Neural progenitor cell (in vitro differentiated cells): ENCODE data around the gene DCTN2. TPM values are rescaled to one million over a fixed set of nuclear protein-coding genes. Genes with fewer than 3 reads are reported as not detected.

ENCODE experiments used
- DNase-seq: peaks from one replicate; pipeline ENCODE4 v3.0.0-alpha.2; 2016; ENCODE audit warnings: low spot score
- H2AFZ ChIP-seq: fragments of 200-600 bp; sonication (generic); replicated peaks from 2 replicates; pipeline ENCODE4 v1.6.1; 2016; ENCODE audit warnings: antibody characterized with exemption
- H3F3A ChIP-seq: fragments of 200-600 bp; sonication (generic); 2 replicates; pipeline ENCODE4 v1.6.1; 2016; ENCODE audit warnings: antibody characterized with exemption, low read depth
- H3K27ac ChIP-seq: fragments of 200-600 bp; sonication (generic); 2 replicates; pipeline ENCODE4 v1.5.1; 2016; ENCODE audit warnings: mild to moderate bottlenecking
- H3K27me3 ChIP-seq: fragments of 200-600 bp; sonication (generic); 2 replicates; pipeline ENCODE4 v1.6.1; 2016; ENCODE audit warnings: mild to moderate bottlenecking, moderate library complexity
- H3K36me3 ChIP-seq: fragments of 200-600 bp; sonication (generic); 2 replicates; pipeline ENCODE4 v1.5.1; 2016
- H3K4me1 ChIP-seq: fragments of 200-600 bp; sonication (generic); 2 replicates; pipeline ENCODE4 v1.6.1; 2016; ENCODE audit warnings: mixed run types
- H3K4me2 ChIP-seq: fragments of 200-600 bp; sonication (generic); 2 replicates; pipeline ENCODE4 v1.6.1; 2016
- H3K4me3 ChIP-seq: fragments of 200-600 bp; sonication (generic); 2 replicates; pipeline ENCODE4 v1.5.1; 2016
- H3K79me2 ChIP-seq: fragments of 200-600 bp; sonication (generic); 2 replicates; pipeline ENCODE4 v1.6.1; 2016; ENCODE audit warnings: low read depth
- H3K9ac ChIP-seq: fragments of 200-600 bp; sonication (generic); 2 replicates; pipeline ENCODE4 v1.6.1; 2016
- H3K9me3 ChIP-seq: fragments of 200-600 bp; sonication (generic); 2 replicates; pipeline ENCODE4 v1.5.1; 2016; ENCODE audit warnings: low read depth
- H4K20me1 ChIP-seq: fragments of 200-600 bp; sonication (generic); 2 replicates; pipeline ENCODE4 v1.6.1; 2016; ENCODE audit warnings: low read depth
- H3K27ac Mint-ChIP-seq: 3 replicates; pipeline ENCODE4 v1.8.0; 2021; ENCODE audit warnings: mixed read lengths
- H3K27me3 Mint-ChIP-seq: 2 replicates; pipeline ENCODE4 v1.8.0; 2022; ENCODE audit warnings: low read depth, mild to moderate bottlenecking, inconsistent platforms, moderate library complexity, mixed read lengths; ENCODE audit not compliant: insufficient read depth
- H3K36me3 Mint-ChIP-seq: 3 replicates; pipeline ENCODE4 v1.8.0; 2021; ENCODE audit warnings: mixed read lengths
- H3K4me1 Mint-ChIP-seq: 3 replicates; pipeline ENCODE4 v1.8.0; 2021; ENCODE audit warnings: mixed read lengths
- H3K4me3 Mint-ChIP-seq: 3 replicates; pipeline ENCODE4 v1.8.0; 2021; ENCODE audit warnings: mild to moderate bottlenecking, moderate library complexity, mixed read lengths
- H3K9me3 Mint-ChIP-seq: 3 replicates; pipeline ENCODE4 v1.8.0; 2020; ENCODE audit warnings: mixed read lengths
- EZH2 ChIP-seq: fragments of 200-600 bp; sonication (generic); IDR thresholded peaks from 2 replicates; pipeline ENCODE4 v1.6.1; 2017; ENCODE audit warnings: antibody characterized with exemption, mild to moderate bottlenecking, moderate library complexity
- EZH2phosphoT487 ChIP-seq: fragments of 200-600 bp; sonication (generic); IDR thresholded peaks from 2 replicates; pipeline ENCODE4 v1.6.1; 2017; ENCODE audit warnings: antibody characterized with exemption
- total RNA-seq: library from RNA; depleted of rRNA; stranded (reverse); fragments of >200 nt; gene quantifications from 2 replicates; pipeline ENCODE4 v1.2.3, GENCODE V29; 2015; ENCODE audit warnings: low replicate concordance
- TF ChIP-seq, protein P1 (sequence below): fragments of 200-600 bp; sonication (generic); IDR thresholded peaks from 2 replicates; pipeline ENCODE4 v1.5.1; 2017; ENCODE audit warnings: antibody characterized with exemption, mild to moderate bottlenecking

DCTN2 gene
- total RNA-seq, 1 donor from 2014 or later: 147 TPM

DNA sequence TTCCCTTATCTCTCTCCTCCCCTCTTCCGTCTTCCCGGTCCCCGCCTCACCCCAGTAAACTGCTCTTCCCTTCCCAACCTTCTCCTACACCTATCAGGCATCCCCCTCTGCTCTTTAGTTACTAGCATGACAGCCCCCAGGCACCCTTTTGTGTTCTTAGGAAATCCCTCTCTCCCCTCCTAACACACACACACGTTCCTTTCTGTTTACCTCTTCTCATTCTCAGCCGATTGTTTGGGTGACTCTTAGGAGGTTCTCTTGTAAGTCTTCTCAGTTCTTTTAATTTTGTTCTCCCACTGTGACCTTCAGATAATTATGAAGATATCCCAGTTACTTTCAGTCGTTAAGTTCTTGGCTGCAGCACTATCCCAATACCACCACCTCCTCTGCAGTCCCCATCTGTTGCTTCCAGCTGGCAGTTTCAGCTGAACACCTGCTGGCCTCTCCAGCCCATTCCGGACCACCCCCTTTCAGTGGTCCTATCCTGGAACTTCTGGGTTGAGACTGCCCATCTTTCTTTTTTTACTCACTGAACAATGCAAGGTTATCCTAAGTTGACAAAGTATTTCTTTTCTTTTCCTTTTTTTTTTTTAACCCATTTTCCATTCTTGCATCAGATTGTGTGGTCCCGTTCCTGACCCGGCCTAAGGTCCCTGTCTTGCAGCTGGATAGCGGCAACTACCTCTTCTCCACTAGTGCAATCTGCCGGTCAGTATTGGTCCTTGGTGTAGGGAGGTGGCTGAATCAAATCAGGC, 58.4 kb downstream of the DCTN2 start:
- peaks cover 26% of the 10 kb centered on the region for H3K36me3 Mint-ChIP-seq
- H3K4me3 Mint-ChIP-seq: peak overlapping the region; percentile 93
- Histone ChIP-seq H3K4me2 (peak overlapping the region; percentile 97), H4K20me1 (no peaks in the 10 kb centered on the region), H3F3A (peaks cover 42% of the 10 kb centered on the region), H3K9ac (peak overlapping the region; percentile 94), H3K27ac (peak overlapping the region; percentile 23), H3K27me3 (no peaks in the 10 kb centered on the region), H3K4me1 (peaks cover 5% of the 10 kb centered on the region), H3K36me3 (peaks cover 8% of the 10 kb centered on the region), H2AFZ (peak overlapping the region; percentile 53), H3K4me3 (peak overlapping the region; percentile 93), H3K79me2 (peaks cover 20% of the 10 kb centered on the region), H3K9me3 (no peaks in the 10 kb centered on the region)
- H3K27ac Mint-ChIP-seq: peak overlapping the region; percentile 42
- DNase-seq: peak; percentile 34
- H3K4me1 Mint-ChIP-seq: peaks cover 13% of the 10 kb centered on the region
- peaks cover 2% of the 10 kb centered on the region for H3K27me3 Mint-ChIP-seq
- TF ChIP-seq, protein P1, sequence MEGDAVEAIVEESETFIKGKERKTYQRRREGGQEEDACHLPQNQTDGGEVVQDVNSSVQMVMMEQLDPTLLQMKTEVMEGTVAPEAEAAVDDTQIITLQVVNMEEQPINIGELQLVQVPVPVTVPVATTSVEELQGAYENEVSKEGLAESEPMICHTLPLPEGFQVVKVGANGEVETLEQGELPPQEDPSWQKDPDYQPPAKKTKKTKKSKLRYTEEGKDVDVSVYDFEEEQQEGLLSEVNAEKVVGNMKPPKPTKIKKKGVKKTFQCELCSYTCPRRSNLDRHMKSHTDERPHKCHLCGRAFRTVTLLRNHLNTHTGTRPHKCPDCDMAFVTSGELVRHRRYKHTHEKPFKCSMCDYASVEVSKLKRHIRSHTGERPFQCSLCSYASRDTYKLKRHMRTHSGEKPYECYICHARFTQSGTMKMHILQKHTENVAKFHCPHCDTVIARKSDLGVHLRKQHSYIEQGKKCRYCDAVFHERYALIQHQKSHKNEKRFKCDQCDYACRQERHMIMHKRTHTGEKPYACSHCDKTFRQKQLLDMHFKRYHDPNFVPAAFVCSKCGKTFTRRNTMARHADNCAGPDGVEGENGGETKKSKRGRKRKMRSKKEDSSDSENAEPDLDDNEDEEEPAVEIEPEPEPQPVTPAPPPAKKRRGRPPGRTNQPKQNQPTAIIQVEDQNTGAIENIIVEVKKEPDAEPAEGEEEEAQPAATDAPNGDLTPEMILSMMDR: no peak
- no peak for TF ChIP-seq EZH2
- TF ChIP-seq EZH2phosphoT487: no peak
- H3K9me3 Mint-ChIP-seq: no peaks in the 10 kb centered on the region

DNA sequence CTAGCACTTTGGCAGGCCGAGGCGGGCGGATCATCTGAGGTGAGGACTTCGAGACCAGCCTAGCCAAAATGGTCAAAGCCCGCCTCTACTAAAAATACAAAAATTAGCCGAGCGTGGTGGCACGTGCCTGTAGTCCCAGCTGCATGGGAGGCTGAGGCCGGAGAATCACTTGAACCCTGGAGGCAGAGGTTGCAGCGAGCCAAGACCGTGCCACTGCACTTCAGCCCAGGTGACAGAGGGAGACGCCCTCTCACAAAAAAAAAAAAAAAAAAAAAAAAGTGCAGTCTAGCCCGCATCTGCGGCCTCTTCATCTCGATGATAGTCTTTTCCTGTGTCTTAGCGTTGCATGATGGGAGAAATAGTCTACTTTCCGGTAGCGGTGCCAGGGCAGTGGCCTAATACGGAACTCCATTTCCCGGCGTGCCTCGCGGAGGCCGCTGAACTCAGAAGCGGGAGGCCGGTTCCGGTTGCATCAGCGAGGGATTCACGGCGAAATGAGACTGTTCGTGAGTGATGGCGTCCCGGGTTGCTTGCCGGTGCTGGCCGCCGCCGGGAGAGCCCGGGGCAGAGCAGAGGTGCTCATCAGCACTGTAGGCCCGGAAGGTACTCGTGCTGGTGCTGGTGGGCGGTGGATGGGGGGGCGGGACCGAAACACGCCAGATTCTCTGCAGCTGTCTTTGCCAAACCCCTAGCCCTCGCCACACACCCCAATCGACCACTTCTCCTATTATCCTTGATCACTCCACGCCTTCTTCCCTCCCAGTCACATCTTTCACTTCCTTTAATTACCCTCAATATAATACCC, 59.2 kb downstream of the DCTN2 start, which contains the start of gene MARS1:
Gene MARS1 (plus strand): TSS at position 472 of the 805 bp plus-strand sequence. CDS start 23 bp downstream, at position 495.
- Histone ChIP-seq H3K4me2 (peak within 1 kb of the TSS; percentile 97), H4K20me1 (no peaks in the 10 kb centered on the region), H3F3A (peaks cover 39% of the 10 kb centered on the region), H3K36me3 (peaks cover 8% of the 10 kb centered on the region), H3K79me2 (peaks cover 20% of the 10 kb centered on the region), H3K4me1 (peaks cover 5% of the 10 kb centered on the region), H2AFZ (peak within 1 kb of the TSS; percentile 87), H3K9me3 (no peaks in the 10 kb centered on the region), H3K27me3 (no peaks in the 10 kb centered on the region), H3K27ac (peak within 1 kb of the TSS; percentile 23), H3K9ac (peak within 1 kb of the TSS; percentile 94), H3K4me3 (peak within 1 kb of the TSS; percentile 93)
- peak; percentile 95 for DNase-seq
- H3K36me3 Mint-ChIP-seq: peaks cover 23% of the 10 kb centered on the region
- peaks cover 13% of the 10 kb centered on the region for H3K4me1 Mint-ChIP-seq
- no peaks in the 10 kb centered on the region for H3K9me3 Mint-ChIP-seq
- H3K4me3 Mint-ChIP-seq: peak within 1 kb of the TSS; percentile 93
- peak within 1 kb of the TSS; percentile 97 for H3K27ac Mint-ChIP-seq
- TF ChIP-seq, protein P1: peak; percentile 25
- TF ChIP-seq EZH2 (no peak), EZH2phosphoT487 (no peak)
- H3K27me3 Mint-ChIP-seq: peaks cover 2% of the 10 kb centered on the region

DNA sequence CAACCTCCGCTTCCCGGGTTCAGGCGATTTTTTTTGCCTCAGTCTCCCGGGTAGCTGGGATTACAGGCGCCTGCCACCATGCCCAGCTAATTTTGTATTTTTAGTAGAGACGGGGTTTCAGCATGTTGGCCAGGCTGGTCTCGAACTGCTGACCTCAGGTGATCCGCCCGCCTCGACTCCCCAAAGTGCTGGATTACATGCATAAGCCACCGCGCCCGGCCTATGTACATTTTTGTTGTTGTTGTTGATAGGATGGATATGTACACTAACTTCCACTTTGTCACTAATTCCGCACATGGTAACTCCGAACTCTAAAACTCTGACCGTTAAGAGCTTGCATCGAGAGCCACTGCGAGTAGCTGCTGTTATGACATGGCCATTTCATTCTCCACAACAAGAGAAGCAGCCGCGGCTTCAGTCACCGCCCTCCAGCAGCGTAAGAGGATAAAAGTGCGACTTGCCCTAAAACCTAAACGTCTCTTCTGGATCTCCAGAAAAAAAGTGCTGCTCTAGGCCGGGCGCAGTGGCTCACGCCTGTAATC, 59.9 kb downstream of the DCTN2 start:
- Mint-ChIP-seq H3K9me3 (no peaks in the 10 kb centered on the region), H3K27me3 (peaks cover 2% of the 10 kb centered on the region), H3K36me3 (peaks cover 19% of the 10 kb centered on the region), H3K27ac (no peak overlapping the region), H3K4me1 (peaks cover 13% of the 10 kb centered on the region), H3K4me3 (peak overlapping the region; percentile 93)
- H3K79me2 ChIP-seq: peaks cover 20% of the 10 kb centered on the region
- H3F3A ChIP-seq: peaks cover 33% of the 10 kb centered on the region
- H3K9me3 ChIP-seq: no peaks in the 10 kb centered on the region
- H3K27ac ChIP-seq: no peak overlapping the region
- H3K36me3 ChIP-seq: peaks cover 8% of the 10 kb centered on the region
- H3K4me1 ChIP-seq: peaks cover 5% of the 10 kb centered on the region
- H4K20me1 ChIP-seq: no peaks in the 10 kb centered on the region
- H3K4me2 ChIP-seq: no peak overlapping the region
- peak overlapping the region; percentile 87 for H2AFZ ChIP-seq
- peaks cover 1% of the 10 kb centered on the region for H3K27me3 ChIP-seq
- no peak overlapping the region for H3K9ac ChIP-seq
- no peak for TF ChIP-seq EZH2
- TF ChIP-seq EZH2phosphoT487: no peak
- TF ChIP-seq, protein P1: no peak
- H3K4me3 ChIP-seq: peak overlapping the region; percentile 93
- no peak for DNase-seq
